Activated B cell treated with CpG ODN at 0.5 μM for 24 hours (primary cell): ENCODE results near the gene COPA. TPM values are rescaled to one million over a fixed set of nuclear protein-coding genes. Genes with fewer than 3 reads are reported as not detected.

Experiments used
- ATAC-seq: fragments of 200-7000 bp; cut with Tn5 transposase; one replicate; pipeline ENCODE4 v1.10.0; 2021; ENCODE audit warnings: low read depth, mild to moderate bottlenecking, moderate library complexity
- CTCF ChIA-PET: fragments of 350-600 bp; sonication (Branson Sonifier 250); formaldehyde crosslinking; loops from one replicate; lab custom pipeline; 2021; ENCODE audit warnings: antibody characterized with exemption; lab: Charles Lee
- POLR2A ChIA-PET: fragments of 350-600 bp; sonication (Branson Sonifier 250); formaldehyde crosslinking; loops from one replicate; lab custom pipeline; 2021; ENCODE audit warnings: antibody characterized with exemption; lab: Charles Lee
- DNase-seq: peaks from one replicate; pipeline ENCODE4 v3.0.0; 2022
- H3K27ac Mint-ChIP-seq: one replicate; pipeline ENCODE4 v1.8.0; 2020; ENCODE audit warnings: mixed read lengths
- H3K27me3 Mint-ChIP-seq: one replicate; pipeline ENCODE4 v1.8.0; 2021; ENCODE audit warnings: mixed read lengths
- H3K36me3 Mint-ChIP-seq: one replicate; pipeline ENCODE4 v1.8.0; 2021; ENCODE audit warnings: low read depth, mixed read lengths
- H3K4me1 Mint-ChIP-seq: one replicate; pipeline ENCODE4 v1.8.0; 2021; ENCODE audit warnings: mixed read lengths
- H3K4me3 Mint-ChIP-seq: one replicate; pipeline ENCODE4 v1.8.0; 2020; ENCODE audit warnings: mild to moderate bottlenecking, mixed read lengths
- H3K9me3 Mint-ChIP-seq: one replicate; pipeline ENCODE4 v1.8.0; 2020; ENCODE audit warnings: mixed read lengths
- intact Hi-C: fragments of 100-400 bp; cut with micrococcal nuclease; formaldehyde crosslinking; loops from one replicate; pipeline ENCODE4 v1.15.1; 2024
- total RNA-seq: library from RNA; stranded (reverse); gene quantifications from 2 replicates; pipeline ENCODE4 v1.2.3, GENCODE V29; 2022
- TF ChIP-seq, protein P1 (sequence below): fragments of 200-600 bp; IDR thresholded peaks from one replicate; pipeline ENCODE4 v1.8.0; 2022; ENCODE audit warnings: antibody characterized with exemption, mild to moderate bottlenecking

COPA gene
- total RNA-seq, 1 donor from 2014 or later: 174 TPM

- intact Hi-C loops: no loop called here
- POLR2A ChIA-PET: interaction anchor here (0.6 to 2.3 kb wide), 9 partner anchors 9 to 186 kb away, joined by 3 to 46 read pairs (median 6); partner anchors contain the start of genes DCAF8 and IGSF8
Observed at GRCh38 chr1:160284220-160284781, 58.7 kb downstream of the COPA start.

DNA sequence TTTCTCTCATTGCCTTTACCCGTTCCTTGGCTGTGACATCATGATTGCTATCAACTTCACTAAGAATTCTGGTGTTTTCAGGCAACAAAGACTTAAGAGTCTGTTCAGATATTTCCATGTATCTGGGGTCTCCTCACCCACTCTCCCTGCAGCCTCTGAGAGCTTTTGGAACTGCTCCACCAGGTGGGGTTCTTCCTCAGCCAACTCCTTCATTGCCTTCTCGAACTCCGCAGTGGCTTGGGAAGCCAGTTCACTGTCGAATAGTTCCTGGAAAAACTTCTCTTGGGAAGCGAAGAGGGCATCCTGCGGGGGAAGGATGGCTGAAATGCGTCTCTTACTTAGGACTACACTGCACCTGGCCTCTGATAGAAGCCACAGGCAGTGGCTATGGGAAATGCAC, 60.2 kb downstream of the COPA start:
- TF ChIP-seq, protein P1, sequence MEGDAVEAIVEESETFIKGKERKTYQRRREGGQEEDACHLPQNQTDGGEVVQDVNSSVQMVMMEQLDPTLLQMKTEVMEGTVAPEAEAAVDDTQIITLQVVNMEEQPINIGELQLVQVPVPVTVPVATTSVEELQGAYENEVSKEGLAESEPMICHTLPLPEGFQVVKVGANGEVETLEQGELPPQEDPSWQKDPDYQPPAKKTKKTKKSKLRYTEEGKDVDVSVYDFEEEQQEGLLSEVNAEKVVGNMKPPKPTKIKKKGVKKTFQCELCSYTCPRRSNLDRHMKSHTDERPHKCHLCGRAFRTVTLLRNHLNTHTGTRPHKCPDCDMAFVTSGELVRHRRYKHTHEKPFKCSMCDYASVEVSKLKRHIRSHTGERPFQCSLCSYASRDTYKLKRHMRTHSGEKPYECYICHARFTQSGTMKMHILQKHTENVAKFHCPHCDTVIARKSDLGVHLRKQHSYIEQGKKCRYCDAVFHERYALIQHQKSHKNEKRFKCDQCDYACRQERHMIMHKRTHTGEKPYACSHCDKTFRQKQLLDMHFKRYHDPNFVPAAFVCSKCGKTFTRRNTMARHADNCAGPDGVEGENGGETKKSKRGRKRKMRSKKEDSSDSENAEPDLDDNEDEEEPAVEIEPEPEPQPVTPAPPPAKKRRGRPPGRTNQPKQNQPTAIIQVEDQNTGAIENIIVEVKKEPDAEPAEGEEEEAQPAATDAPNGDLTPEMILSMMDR: no peak
- H3K27me3 Mint-ChIP-seq: no peaks in the 10 kb centered on the region
- no peak overlapping the region for H3K4me3 Mint-ChIP-seq
- peaks cover 24% of the 10 kb centered on the region for H3K4me1 Mint-ChIP-seq
- ATAC-seq: no peak
- DNase-seq: no peak
- H3K27ac Mint-ChIP-seq: no peak overlapping the region
- H3K36me3 Mint-ChIP-seq: peaks cover 56% of the 10 kb centered on the region
- POLR2A ChIA-PET: no interaction called here
- no peaks in the 10 kb centered on the region for H3K9me3 Mint-ChIP-seq
- CTCF ChIA-PET: interaction anchor here (2.8 kb wide), 1 partner anchor 9 kb away, joined by 14 read pairs; no protein-coding TSS in a partner anchor
- intact Hi-C loops: no loop called here

More at GRCh38 chr1:160284220-160284781, 58.7 kb downstream of the COPA start:
- Mint-ChIP-seq H3K4me1 (peaks cover 24% of the 10 kb centered on the region), H3K36me3 (peaks cover 51% of the 10 kb centered on the region), H3K27ac (peak overlapping the region; percentile 87), H3K4me3 (peak overlapping the region; percentile 95), H3K27me3 (no peaks in the 10 kb centered on the region), H3K9me3 (no peaks in the 10 kb centered on the region)
- ATAC-seq (peak; percentile 10), DNase-seq (no peak)
- CTCF ChIA-PET: interaction anchor here (1.5 to 1.9 kb wide), 3 partner anchors 32 to 181 kb away, joined by 4 to 8 read pairs (median 7); no protein-coding TSS in a partner anchor
- TF ChIP-seq, protein P1: no peak

- H3K9me3 Mint-ChIP-seq: no peaks in the 10 kb centered on the region
- no peak overlapping the region for H3K4me3 Mint-ChIP-seq
- H3K27me3 Mint-ChIP-seq: no peaks in the 10 kb centered on the region
- H3K4me1 Mint-ChIP-seq: peaks cover 4% of the 10 kb centered on the region
- CTCF ChIA-PET: interaction anchor here (2.5 kb wide), 1 partner anchor 14 kb away, joined by 18 read pairs; no protein-coding TSS in a partner anchor
- peaks cover 70% of the 10 kb centered on the region for H3K36me3 Mint-ChIP-seq
- no peak for DNase-seq
- ATAC-seq: no peak
- TF ChIP-seq, protein P1: no peak
- no peak overlapping the region for H3K27ac Mint-ChIP-seq
- intact Hi-C loops: no loop called here
- POLR2A ChIA-PET: no interaction called here
Observed at GRCh38 chr1:160277987-160278386, 65.1 kb downstream of the COPA start.

GRCh38 chr1:160277330-160277729, 65.7 kb downstream of the COPA start:
- Mint-ChIP-seq H3K27ac (no peak overlapping the region), H3K27me3 (no peaks in the 10 kb centered on the region), H3K36me3 (peaks cover 64% of the 10 kb centered on the region), H3K9me3 (no peaks in the 10 kb centered on the region), H3K4me1 (peaks cover 4% of the 10 kb centered on the region), H3K4me3 (no peak overlapping the region)
- TF ChIP-seq, protein P1: no peak
- intact Hi-C loops: no loop called here
- POLR2A ChIA-PET: interaction anchor here (2.6 kb wide), 1 partner anchor 14 kb away, joined by 13 read pairs; the partner anchor contains the start of gene DCAF8
- CTCF ChIA-PET: interaction anchor here (2.5 kb wide), 1 partner anchor 14 kb away, joined by 18 read pairs; no protein-coding TSS in a partner anchor
- DNase-seq (no peak), ATAC-seq (no peak)

DNA sequence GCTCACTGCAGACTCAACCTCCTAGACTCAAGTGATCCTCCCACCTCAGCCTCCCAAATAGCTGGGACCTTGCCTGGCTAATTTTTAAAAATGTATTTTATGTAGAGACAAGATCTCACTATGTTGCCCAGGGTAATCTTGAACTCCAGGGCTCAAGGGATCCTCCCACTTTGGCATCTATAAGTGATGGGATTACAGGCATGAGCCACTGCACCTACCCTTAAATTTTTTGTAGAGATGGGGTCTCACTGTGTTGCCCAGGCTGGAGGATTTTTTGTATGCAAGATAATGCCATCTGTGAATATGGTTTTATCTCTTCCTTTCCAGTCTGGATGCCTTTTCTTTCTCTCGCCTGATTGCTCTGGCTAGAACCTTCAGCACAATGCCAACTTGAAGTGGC, 72.0 kb downstream of the COPA start:
- ChIA-PET CTCF (no interaction called here), POLR2A (interaction anchor here (0.6 kb wide), 1 partner anchor 63 kb away, joined by 5 read pairs; no protein-coding TSS in a partner anchor)
- Mint-ChIP-seq H3K27me3 (no peaks in the 10 kb centered on the region), H3K36me3 (peaks cover 3% of the 10 kb centered on the region), H3K4me1 (no peaks in the 10 kb centered on the region), H3K27ac (no peak overlapping the region), H3K4me3 (no peak overlapping the region), H3K9me3 (no peaks in the 10 kb centered on the region)
- intact Hi-C loops: no loop called here
- ATAC-seq (no peak), DNase-seq (no peak)
- TF ChIP-seq, protein P1: no peak
